HEK293 (cell line): Measurements from ENCODE around the gene METTL16.

Experiments used
- CTCF ChIA-PET: fragments of 350-600 bp; formaldehyde crosslinking; extraction: SDS; loops from one replicate; lab custom pipeline; 2021; ENCODE audit warnings: antibody characterized with exemption; lab: Yijun Ruan, JAX
- POLR2A ChIA-PET: fragments of 300-600 bp; formaldehyde crosslinking; extraction: SDS; loops from one replicate; lab custom pipeline; 2020; ENCODE audit warnings: antibody characterized with exemption, inconsistent platforms; lab: Yijun Ruan, JAX
- H3K27ac ChIP-seq: fragments of 200-500 bp; sonication (Bioruptor generic); 2 replicates; pipeline ENCODE4 v1.5.1; 2014; ENCODE audit warnings: low read depth, low read length, control low read depth, inconsistent platforms; ENCODE audit errors: extremely low read depth
- H3K36me3 ChIP-seq, 2 experiments: fragments of 200-500 bp in 1 of 2; sonication (Bioruptor generic) in 1 of 2; 1 replicate in 1 of 2; 2 replicates in 1 of 2; pipeline ENCODE4 v1.5.1; 2014 to 2017; ENCODE audit warnings: inconsistent platforms in 2 of 2, low read length in 2 of 2; ENCODE audit not compliant: control insufficient read depth in 2 of 2, insufficient read depth in 1 of 2
- H3K4me1 ChIP-seq: fragments of 200-500 bp; sonication (Bioruptor generic); 2 replicates; pipeline ENCODE4 v1.5.1; 2014; ENCODE audit warnings: mild to moderate bottlenecking, low read length, inconsistent platforms; ENCODE audit not compliant: control insufficient read depth, insufficient read depth
- H3K4me3 ChIP-seq: 2 replicates; pipeline ENCODE4 v1.5.1; 2011; ENCODE audit warnings: low read depth, mild to moderate bottlenecking, control low read depth, low read length, moderate library complexity
- H3K9me3 ChIP-seq: fragments of 200-500 bp; sonication (Bioruptor generic); 2 replicates; pipeline ENCODE4 v1.5.1; 2014; ENCODE audit warnings: low read depth, low read length, inconsistent platforms; ENCODE audit not compliant: control insufficient read depth, insufficient read depth
- FEZF1 ChIP-seq: fragments of 450-650 bp; formaldehyde crosslinking; IDR thresholded peaks from 2 replicates; pipeline ENCODE4 v1.5.1; 2016; ENCODE audit warnings: missing biosample characterization, missing genetic modification characterization
- GLI2 ChIP-seq: fragments of 450-650 bp; formaldehyde crosslinking; IDR thresholded peaks from 2 replicates; pipeline ENCODE4; 2017; ENCODE audit warnings: missing biosample characterization, missing genetic modification characterization, low read depth, borderline replicate concordance
- GLIS2 ChIP-seq: fragments of 450-650 bp; formaldehyde crosslinking; IDR thresholded peaks from 2 replicates; pipeline ENCODE4 v1.5.1; 2016; ENCODE audit warnings: missing biosample characterization, missing genetic modification characterization
- KLF1 ChIP-seq: fragments of 450-650 bp; formaldehyde crosslinking; IDR thresholded peaks from 2 replicates; pipeline ENCODE4 v1.5.1; 2016; ENCODE audit warnings: missing biosample characterization, missing genetic modification characterization
- PRDM4 ChIP-seq: fragments of 450-650 bp; formaldehyde crosslinking; IDR thresholded peaks from 2 replicates; pipeline ENCODE4 v1.5.1; 2017; ENCODE audit warnings: missing biosample characterization, missing genetic modification characterization
- SP2 ChIP-seq: fragments of 450-650 bp; formaldehyde crosslinking; IDR thresholded peaks from 2 replicates; pipeline ENCODE4 v1.5.1; 2016; ENCODE audit warnings: missing biosample characterization, missing genetic modification characterization
- ZBTB11 ChIP-seq: fragments of 450-650 bp; formaldehyde crosslinking; conservative IDR thresholded peaks from 2 replicates; pipeline ENCODE4 v1.5.1; 2016; ENCODE audit warnings: low read depth, missing biosample characterization, missing genetic modification characterization
- ZBTB26 ChIP-seq: fragments of 450-650 bp; formaldehyde crosslinking; optimal IDR thresholded peaks from 2 replicates; pipeline ENCODE3; 2016; ENCODE audit warnings: missing biosample characterization, mild to moderate bottlenecking, missing genetic modification characterization
- ZBTB48 ChIP-seq: fragments of 450-650 bp; formaldehyde crosslinking; IDR thresholded peaks from 2 replicates; pipeline ENCODE4 v1.5.1; 2016; ENCODE audit warnings: missing biosample characterization, missing genetic modification characterization
- ZBTB6 ChIP-seq: fragments of 450-650 bp; formaldehyde crosslinking; IDR thresholded peaks from 2 replicates; pipeline ENCODE4 v1.5.1; 2017; ENCODE audit warnings: missing biosample characterization, missing genetic modification characterization
- ZNF214 ChIP-seq: fragments of 450-650 bp; formaldehyde crosslinking; IDR thresholded peaks from 2 replicates; pipeline ENCODE4 v1.5.1; 2017; ENCODE audit warnings: missing biosample characterization, mild to moderate bottlenecking, missing genetic modification characterization, borderline replicate concordance
- ZNF335 ChIP-seq: fragments of 450-650 bp; formaldehyde crosslinking; conservative IDR thresholded peaks from 2 replicates; pipeline ENCODE4 v1.5.1; 2016; ENCODE audit warnings: missing biosample characterization, missing genetic modification characterization
- ZNF391 ChIP-seq: fragments of 450-650 bp; formaldehyde crosslinking; IDR thresholded peaks from 2 replicates; pipeline ENCODE4 v1.5.1; 2016; ENCODE audit warnings: low read depth, missing biosample characterization, missing genetic modification characterization, borderline replicate concordance
- ZNF398 ChIP-seq: fragments of 450-650 bp; formaldehyde crosslinking; IDR thresholded peaks from 2 replicates; pipeline ENCODE4 v1.5.1; 2017; ENCODE audit warnings: missing biosample characterization, missing genetic modification characterization
- ZNF416 ChIP-seq: fragments of 450-650 bp; formaldehyde crosslinking; IDR thresholded peaks from 2 replicates; pipeline ENCODE4 v1.5.1; 2016; ENCODE audit warnings: missing biosample characterization, missing genetic modification characterization
- ZNF423 ChIP-seq: fragments of 450-650 bp; formaldehyde crosslinking; IDR thresholded peaks from 2 replicates; pipeline ENCODE4 v1.5.1; 2016; ENCODE audit warnings: missing biosample characterization, missing genetic modification characterization
- ZNF513 ChIP-seq: fragments of 450-650 bp; IDR thresholded peaks from 2 replicates; pipeline ENCODE4 v1.5.1; 2018; ENCODE audit warnings: missing biosample characterization, missing genetic modification characterization
- ZNF580 ChIP-seq: fragments of 450-650 bp; formaldehyde crosslinking; IDR thresholded peaks from 2 replicates; pipeline ENCODE4 v1.5.1; 2016; ENCODE audit warnings: missing biosample characterization, missing genetic modification characterization
- ZNF76 ChIP-seq: fragments of 450-650 bp; formaldehyde crosslinking; IDR thresholded peaks from 2 replicates; pipeline ENCODE4; 2016; ENCODE audit warnings: low read depth, missing biosample characterization, missing genetic modification characterization, borderline replicate concordance
- ZNF776 ChIP-seq: fragments of 450-650 bp; formaldehyde crosslinking; IDR thresholded peaks from 2 replicates; pipeline ENCODE4 v1.5.0; 2017; ENCODE audit warnings: missing biosample characterization, missing genetic modification characterization, borderline replicate concordance
- ZNF792 ChIP-seq: fragments of 450-650 bp; formaldehyde crosslinking; IDR thresholded peaks from 2 replicates; pipeline ENCODE4 v1.5.1; 2016; ENCODE audit warnings: missing biosample characterization, missing genetic modification characterization

Gene METTL16

GRCh38 chr17:2397247-2398171 lies 114.2 kb downstream of the METTL16 start (continued):
- TF ChIP-seq PRDM4 (tag by site-specific recombination) = no peak

GRCh38 chr17:2396568-2397246 lies 115.0 kb downstream of the METTL16 start:
- POLR2A ChIA-PET = no interaction called here
- no peaks in the 10 kb centered on the region for H3K9me3 ChIP-seq
- peak overlapping the region; percentile 60 for H3K27ac ChIP-seq
- CTCF ChIA-PET = interaction anchor here (1.9 kb wide), 1 partner anchor 19 kb away, joined by 7 read pairs; no protein-coding TSS in a partner anchor
- peak overlapping the region; percentile 12 for H3K4me3 ChIP-seq
- H3K36me3 ChIP-seq = no peaks in the 10 kb centered on the region
- peaks cover 43% of the 10 kb centered on the region for H3K4me1 ChIP-seq
- TF ChIP-seq ZNF214 (tag by site-specific recombination) (no peak), FEZF1 (tag by site-specific recombination) (peak; percentile 22; the same call in 1 of the 2 replicates), SP2 (peak; percentile 94), ZNF335 (peak; percentile 63), ZNF776 (no peak), ZNF423 (peak; percentile 99), ZNF391 (tag by site-specific recombination) (no peak), ZNF76 (tag by site-specific recombination) (peak; percentile 86; the same call in 1 of the 2 replicates), ZNF416 (tag by site-specific recombination) (no peak), ZBTB6 (peak; percentile 90), GLIS2 (peak; percentile 100), GLI2 (tag by site-specific recombination) (no peak), KLF1 (tag by site-specific recombination) (peak; percentile 76), ZBTB26 (tag by site-specific recombination) (peak; percentile 33), ZNF398 (peak; percentile 99), ZBTB48 (tag by site-specific recombination) (peak; percentile 44; the same call in 1 of the 2 replicates), ZBTB11 (tag by site-specific recombination) (no peak; the same call in 1 of the 2 replicates), ZNF580 (tag by site-specific recombination) (0 out of 2 replicates have a peak, but pooled peaks have one; percentile 33), ZNF513 (tag by site-specific recombination) (no peak), ZNF792 (tag by site-specific recombination) (no peak)
